Activated CD4-positive, alpha-beta T cell treated with anti-CD3 and anti-CD28 coated beads for 36 hours (primary cell): ENCODE data around the gene GIMAP7. TPM values are rescaled to one million over a fixed set of nuclear protein-coding genes. Genes with fewer than 3 reads are reported as not detected.
A peak's percentile ranks its signal among the peaks of the same experiment; 100 is the strongest.

ENCODE experiments used
- ATAC-seq: fragments of 200-7000 bp; cut with Tn5 transposase; one replicate; pipeline ENCODE4 v1.10.0; 2021; ENCODE audit warnings: mild to moderate bottlenecking, moderate library complexity
- CTCF ChIA-PET: fragments of 350-600 bp; sonication (Branson Sonifier 250); formaldehyde crosslinking; loops from one replicate; lab custom pipeline; 2021; ENCODE audit warnings: antibody characterized with exemption; lab: Charles Lee
- POLR2A ChIA-PET: fragments of 350-600 bp; sonication (Branson Sonifier 250); formaldehyde crosslinking; loops from one replicate; lab custom pipeline; 2021; ENCODE audit warnings: antibody characterized with exemption, inconsistent platforms; lab: Charles Lee
- DNase-seq: peaks from one replicate; pipeline ENCODE4 v3.0.0-alpha.2; 2020
- H3K27ac Mint-ChIP-seq: one replicate; pipeline ENCODE4 v1.8.0; 2021; ENCODE audit warnings: mixed read lengths
- H3K27me3 Mint-ChIP-seq: one replicate; pipeline ENCODE4 v1.8.0; 2021; ENCODE audit warnings: mixed read lengths
- H3K36me3 Mint-ChIP-seq: one replicate; pipeline ENCODE4 v1.8.0; 2021; ENCODE audit warnings: low read depth, mixed read lengths
- H3K4me1 Mint-ChIP-seq: one replicate; pipeline ENCODE4 v1.8.0; 2021; ENCODE audit warnings: mixed read lengths
- H3K4me3 Mint-ChIP-seq: one replicate; pipeline ENCODE4 v1.8.0; 2021; ENCODE audit warnings: mild to moderate bottlenecking, moderate library complexity, mixed read lengths
- H3K9me3 Mint-ChIP-seq: one replicate; pipeline ENCODE4 v1.8.0; 2021; ENCODE audit warnings: low read depth, mixed read lengths
- intact Hi-C, 2 experiments: fragments of 100-400 bp; cut with DNase I in 1 of 2; cut with micrococcal nuclease in 1 of 2; formaldehyde crosslinking; loops; one replicate each; pipeline versions ENCODE4 v1.14.2 to v1.15.1; 2022 to 2024; cut with DNase I, micrococcal nuclease
- total RNA-seq, 2 experiments: library from RNA; stranded (reverse); gene quantifications; one replicate each; pipeline ENCODE4 v1.2.3, GENCODE V29; 2021

Gene GIMAP7
- total RNA-seq, 2 experiments from 2014 or later, result 34.5 to 36.9 TPM

DNA sequence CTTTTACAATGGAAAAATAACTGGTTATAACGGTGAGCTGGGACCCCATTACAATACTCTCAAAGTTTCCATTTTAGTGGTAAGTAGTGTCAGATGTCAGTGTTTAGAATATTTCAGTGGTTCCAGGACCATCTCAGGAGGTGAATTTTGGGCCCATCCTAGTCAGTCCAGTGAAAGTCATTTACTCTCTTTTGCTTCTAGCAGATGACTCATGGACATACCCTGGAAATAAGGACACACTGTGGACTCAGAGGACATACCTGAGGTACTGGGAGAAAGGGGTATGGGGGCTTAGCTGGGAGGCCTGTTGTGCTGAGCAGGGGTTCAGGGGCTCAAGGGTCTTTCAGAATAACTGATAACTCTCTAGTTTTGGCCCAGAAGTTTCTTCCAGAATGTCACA lies 51.9 kb downstream of the GIMAP7 start:
- intact Hi-C loops, result loop anchor here (2.0 to 10.0 kb wide), 7 partner anchors 66 to 778 kb away; partner anchors contain the start of genes FASTK (in 1 of the 2), GIMAP5 (in 1 of the 2), GIMAP6 (in 1 of the 2) and GIMAP8 (in 1 of the 2)
- ATAC-seq (peak; percentile 40), DNase-seq (no peak)
- Mint-ChIP-seq H3K36me3 (peaks cover 38% of the 10 kb centered on the region), H3K27ac (peak overlapping the region; percentile 99), H3K4me1 (peaks cover 73% of the 10 kb centered on the region), H3K9me3 (peaks cover 9% of the 10 kb centered on the region), H3K4me3 (peak overlapping the region; percentile 89), H3K27me3 (no peaks in the 10 kb centered on the region)
- ChIA-PET POLR2A (interaction anchor here (0.9 to 1.8 kb wide), 2 partner anchors 178 to 189 kb away, joined by 3 to 4 read pairs; no protein-coding TSS in a partner anchor), CTCF (interaction anchor here (0.6 to 2.7 kb wide), 7 partner anchors 8 to 450 kb away, joined by 3 to 16 read pairs (median 6); partner anchors contain the start of genes GIMAP1 and GIMAP2)

GRCh38 chr7:150567169-150567568 lies 52.5 kb downstream of the GIMAP7 start, which contains the start of gene GIMAP4:
GIMAP4 (plus strand) TSS chr7:150567390; CDS start chr7:150569902, 2,512 bp downstream.
- intact Hi-C loops, result loop anchor here (2.0 to 10.0 kb wide), 7 partner anchors 65 to 778 kb away; partner anchors contain the start of genes FASTK (in 1 of the 2), GIMAP5 (in 1 of the 2), GIMAP6 (in 1 of the 2) and GIMAP8 (in 1 of the 2)
- DNase-seq (peak; percentile 45), ATAC-seq (peak; percentile 50)
- peak within 1 kb of the TSS; percentile 89 for H3K4me3 Mint-ChIP-seq
- peaks cover 10% of the 10 kb centered on the region for H3K9me3 Mint-ChIP-seq
- H3K4me1 Mint-ChIP-seq, result peaks cover 67% of the 10 kb centered on the region
- H3K27me3 Mint-ChIP-seq, result no peaks in the 10 kb centered on the region
- peaks cover 39% of the 10 kb centered on the region for H3K36me3 Mint-ChIP-seq
- CTCF ChIA-PET, result interaction anchor here (0.6 to 2.7 kb wide), 8 partner anchors 8 to 450 kb away, joined by 3 to 16 read pairs (median 5); partner anchors contain the start of genes GIMAP1 and GIMAP2
- peak within 1 kb of the TSS; percentile 99 for H3K27ac Mint-ChIP-seq
- POLR2A ChIA-PET, result interaction anchor here (0.9 to 1.8 kb wide), 3 partner anchors 101 to 188 kb away, joined by 3 to 4 read pairs (median 4); no protein-coding TSS in a partner anchor

DNA sequence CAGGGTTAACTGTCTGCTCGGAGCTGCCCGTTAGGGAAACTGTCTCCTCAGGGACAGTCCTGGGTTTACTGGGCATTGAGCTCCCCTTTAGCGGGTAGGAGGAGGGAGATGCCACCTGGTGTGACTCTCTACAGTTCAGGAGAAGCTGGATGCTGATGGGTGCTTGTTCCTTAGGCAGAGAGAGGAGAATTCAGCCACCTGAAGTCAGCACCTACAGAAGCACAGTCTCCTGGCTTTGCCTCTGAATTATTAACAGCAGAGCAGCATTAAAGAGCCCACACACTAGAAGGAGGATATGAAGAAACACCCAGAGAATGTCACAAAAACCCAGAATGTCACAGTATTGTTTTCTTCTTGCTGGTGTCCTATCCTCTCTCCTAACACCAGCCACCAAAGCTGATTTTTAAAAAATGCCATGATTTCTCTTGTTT lies 53.2 kb downstream of the GIMAP7 start:
- peaks cover 42% of the 10 kb centered on the region for H3K36me3 Mint-ChIP-seq
- CTCF ChIA-PET, result interaction anchor here (0.5 to 2.7 kb wide), 6 partner anchors 9 to 1689 kb away, joined by 3 to 16 read pairs (median 6); partner anchors contain the start of genes GIMAP1 and GIMAP2
- intact Hi-C loops, result loop anchor here (2.0 to 10.0 kb wide), 9 partner anchors 53 to 777 kb away; partner anchors contain the start of genes GIMAP7 (in 2 of the 2), FASTK (in 1 of the 2), GIMAP5 (in 1 of the 2) and GIMAP6 (in 1 of the 2)
- H3K9me3 Mint-ChIP-seq, result peaks cover 15% of the 10 kb centered on the region
- POLR2A ChIA-PET, result interaction anchor here (1.1 to 1.8 kb wide), 2 partner anchors 100 to 177 kb away, joined by 4 read pairs; no protein-coding TSS in a partner anchor
- H3K4me3 Mint-ChIP-seq, result peak overlapping the region; percentile 89
- DNase-seq (no peak), ATAC-seq (peak; percentile 8)
- H3K27ac Mint-ChIP-seq, result peak overlapping the region; percentile 99
- peaks cover 65% of the 10 kb centered on the region for H3K4me1 Mint-ChIP-seq
- H3K27me3 Mint-ChIP-seq, result no peaks in the 10 kb centered on the region

GRCh38 chr7:150568714-150569113 lies 54.0 kb downstream of the GIMAP7 start:
- H3K9me3 Mint-ChIP-seq, result peaks cover 20% of the 10 kb centered on the region
- intact Hi-C loops, result loop anchor here (2.0 to 10.0 kb wide), 8 partner anchors 54 to 776 kb away; partner anchors contain the start of genes GIMAP7 (in 2 of the 2), FASTK (in 1 of the 2), GIMAP5 (in 1 of the 2) and GIMAP6 (in 1 of the 2)
- peaks cover 50% of the 10 kb centered on the region for H3K36me3 Mint-ChIP-seq
- ATAC-seq (peak; percentile 43), DNase-seq (peak; percentile 51)
- H3K4me3 Mint-ChIP-seq, result peak overlapping the region; percentile 89
- POLR2A ChIA-PET, result interaction anchor here (0.6 to 0.7 kb wide), 2 partner anchors 86 to 178 kb away, joined by 3 to 4 read pairs; no protein-coding TSS in a partner anchor
- CTCF ChIA-PET, result interaction anchor here (0.7 to 2.7 kb wide), 5 partner anchors 117 to 180 kb away, joined by 3 to 16 read pairs (median 6); partner anchors contain the start of genes GIMAP1 and GIMAP2
- H3K27me3 Mint-ChIP-seq, result no peaks in the 10 kb centered on the region
- H3K4me1 Mint-ChIP-seq, result peaks cover 57% of the 10 kb centered on the region
- H3K27ac Mint-ChIP-seq, result peak overlapping the region; percentile 99

- H3K4me3 Mint-ChIP-seq, result peak overlapping the region; percentile 89
- ATAC-seq (no peak), DNase-seq (no peak)
- peaks cover 55% of the 10 kb centered on the region for H3K36me3 Mint-ChIP-seq
- POLR2A ChIA-PET, result interaction anchor here (0.7 kb wide), 1 partner anchor 178 kb away, joined by 3 read pairs; no protein-coding TSS in a partner anchor
- H3K4me1 Mint-ChIP-seq, result peaks cover 50% of the 10 kb centered on the region
- H3K27me3 Mint-ChIP-seq, result no peaks in the 10 kb centered on the region
- H3K9me3 Mint-ChIP-seq, result peaks cover 25% of the 10 kb centered on the region
- CTCF ChIA-PET, result interaction anchor here (0.7 to 2.7 kb wide), 7 partner anchors 13 to 179 kb away, joined by 3 to 9 read pairs (median 4); partner anchors contain the start of genes GIMAP1 and GIMAP2
- intact Hi-C loops, result loop anchor here (2.0 to 10.0 kb wide), 8 partner anchors 55 to 775 kb away; partner anchors contain the start of genes GIMAP7 (in 2 of the 2), FASTK (in 1 of the 2), GIMAP5 (in 1 of the 2) and GIMAP6 (in 1 of the 2)
- H3K27ac Mint-ChIP-seq, result peak overlapping the region; percentile 99
Observed at GRCh38 chr7:150569245-150569955, 54.7 kb downstream of the GIMAP7 start.

Other genes starting within 250 kb of the GIMAP7 start
- gene LRRC61, start 191.5 kb upstream of the GIMAP7 start, total RNA-seq, result 10 to 100 TPM; 13.0 to 17.4 TPM
- 1 to 10 TPM; 3.2 to 4.7 TPM for gene ACTR3C, start 191.3 kb upstream of the GIMAP7 start, total RNA-seq
- not detected for gene RARRES2, start 173.2 kb upstream of the GIMAP7 start, total RNA-seq
- gene REPIN1, start 146.1 kb upstream of the GIMAP7 start, total RNA-seq, result 10 to 100 TPM; 48.2 to 55.6 TPM
- 1 to 10 TPM; 3.9 to 5.1 TPM for gene ZNF775, start 135.5 kb upstream of the GIMAP7 start, total RNA-seq
- 1 to 10 TPM; 7.7 to 9.6 TPM for gene GIMAP8, start 64.2 kb upstream of the GIMAP7 start, total RNA-seq
- 100 to 1,000 TPM; 109 to 135 TPM for gene GIMAP4, start 52.5 kb downstream of the GIMAP7 start, total RNA-seq
- 10 to 100 TPM; 21.6 to 25.4 TPM for gene GIMAP6, start 117.5 kb downstream of the GIMAP7 start, total RNA-seq
- gene GIMAP2, start 170.8 kb downstream of the GIMAP7 start, total RNA-seq, result 10 to 100 TPM; 30.0 to 40.1 TPM
- 1 to 10 TPM; 3.5 to 5.5 TPM for gene GIMAP1, start 201.7 kb downstream of the GIMAP7 start, total RNA-seq
- gene GIMAP5, start 222.5 kb downstream of the GIMAP7 start, total RNA-seq, result 10 to 100 TPM; 47.6 to 53.3 TPM